ENCODE measurements around the gene UBASH3A.

Gene UBASH3A

DNA sequence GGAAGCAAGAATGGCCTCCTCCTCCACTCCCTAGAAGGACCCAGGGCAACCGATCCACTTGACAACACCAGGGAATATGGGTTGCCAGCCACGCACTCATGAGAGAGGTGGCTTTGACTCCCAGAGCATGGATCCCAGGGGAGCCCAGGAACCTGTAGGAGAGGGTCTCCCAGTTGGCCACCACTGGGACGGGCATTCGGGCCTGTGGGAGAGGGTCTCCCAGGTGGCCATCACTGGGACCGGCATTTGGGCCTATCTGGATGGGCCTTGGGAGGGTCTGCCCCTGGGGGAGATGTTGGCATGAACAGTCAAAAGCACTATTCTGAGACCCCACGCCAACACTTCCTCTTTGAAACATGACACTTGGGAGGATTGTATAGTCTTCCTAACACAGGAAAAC is 37.9 kb upstream of the UBASH3A start:
- no peaks in the 10 kb centered on the region for H3K36me3 ChIP-seq (ENCODE audit: insufficient read depth, low read length)
- H4K20me1 ChIP-seq (ENCODE audit: insufficient read depth, low read length): no peaks in the 10 kb centered on the region
- no peak overlapping the region for H2AFZ ChIP-seq (ENCODE audit: low read length)
- H3K4me1 ChIP-seq (ENCODE audit: insufficient read depth, low read length, severe bottlenecking): no peaks in the 10 kb centered on the region
- no peaks in the 10 kb centered on the region for H3K79me2 ChIP-seq (ENCODE audit: insufficient read depth, low read length)
- H3K9ac ChIP-seq (ENCODE audit: low read length): no peak overlapping the region
- H3K9me2 ChIP-seq (ENCODE audit: low read depth, low read length): no peaks in the 10 kb centered on the region
- no peak overlapping the region for H3K4me3 ChIP-seq (ENCODE audit: low read depth, low read length, poor library complexity, severe bottlenecking)
- no peak for TF ChIP-seq EZH2 (IDR thresholded peaks at IDR 0.05; ENCODE audit: borderline replicate concordance, low read length)
- no peak overlapping the region for H3K27ac ChIP-seq (ENCODE audit: low read depth, low read length, poor library complexity, severe bottlenecking)
- no peaks in the 10 kb centered on the region for H3F3A ChIP-seq (ENCODE audit: insufficient read depth, low read length)
- no peak overlapping the region for H3K4me2 ChIP-seq (ENCODE audit: low read length)
- no peaks in the 10 kb centered on the region for H3K9me3 ChIP-seq (ENCODE audit: low read length)
- peaks cover 11% of the 10 kb centered on the region; the same call in 1 of the 2 replicates for H3K27me3 ChIP-seq (ENCODE audit: insufficient read depth, low read length)

DNA sequence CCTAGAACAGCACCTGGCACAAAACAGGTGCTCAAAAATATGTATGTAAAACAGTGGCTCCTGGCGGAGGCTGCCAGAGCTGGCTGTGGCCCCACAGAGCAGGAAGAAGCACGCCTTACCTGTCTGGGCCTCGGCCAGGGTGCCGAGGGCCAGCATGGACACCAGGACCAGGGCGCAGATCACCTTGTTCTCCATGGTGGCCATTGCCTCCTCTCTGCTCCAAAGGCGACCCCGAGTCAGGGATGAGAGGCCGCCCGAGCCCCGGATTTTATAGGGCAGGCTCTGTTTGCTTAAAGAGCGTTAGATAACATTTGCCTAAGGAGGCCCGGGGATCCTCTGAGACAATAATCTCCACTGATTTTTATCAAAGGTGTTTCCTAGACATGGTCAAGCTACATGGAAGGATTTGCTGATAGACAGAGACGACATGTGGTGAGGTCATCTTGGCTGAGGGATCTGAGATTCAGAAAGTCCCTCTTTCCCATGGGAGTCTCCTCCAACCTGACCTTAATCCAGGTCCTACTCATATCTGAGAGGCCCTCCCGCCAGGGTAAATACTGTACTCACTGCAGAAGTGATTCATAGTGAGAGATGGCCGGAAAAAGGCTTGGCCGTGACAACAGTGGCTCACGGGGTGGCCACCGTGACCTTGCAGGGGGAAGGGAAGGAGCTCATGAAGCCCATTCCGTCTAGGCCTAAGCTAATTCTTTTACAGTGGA is 37.3 kb upstream of the UBASH3A start, which contains the start of gene TFF1:
Gene TFF1 (minus strand): TSS at position 244 of the 719 bp plus-strand sequence. CDS start 40 bp downstream, at position 204.
- H3K4me2 ChIP-seq (ENCODE audit: low read length): no peak within 1 kb of the TSS
- no peak within 1 kb of the TSS for H3K4me3 ChIP-seq (ENCODE audit: low read depth, low read length, poor library complexity, severe bottlenecking)
- H3K9me2 ChIP-seq (ENCODE audit: low read depth, low read length): no peaks in the 10 kb centered on the region
- no peaks in the 10 kb centered on the region for H3K4me1 ChIP-seq (ENCODE audit: insufficient read depth, low read length, severe bottlenecking)
- no peaks in the 10 kb centered on the region for H3F3A ChIP-seq (ENCODE audit: insufficient read depth, low read length)
- no peak within 1 kb of the TSS for H3K9ac ChIP-seq (ENCODE audit: low read length)
- no peaks in the 10 kb centered on the region for H3K9me3 ChIP-seq (ENCODE audit: low read length)
- H3K27me3 ChIP-seq (ENCODE audit: insufficient read depth, low read length): 0 out of 2 replicates have a peak, but pooled peaks cover 11% of the 10 kb centered on the region
- H3K36me3 ChIP-seq (ENCODE audit: insufficient read depth, low read length): no peaks in the 10 kb centered on the region
- H4K20me1 ChIP-seq (ENCODE audit: insufficient read depth, low read length): no peaks in the 10 kb centered on the region
- no peaks in the 10 kb centered on the region for H3K79me2 ChIP-seq (ENCODE audit: insufficient read depth, low read length)
- TF ChIP-seq EZH2 (IDR thresholded peaks at IDR 0.05; ENCODE audit: borderline replicate concordance, low read length): no peak
- TF ChIP-seq, protein P1, sequence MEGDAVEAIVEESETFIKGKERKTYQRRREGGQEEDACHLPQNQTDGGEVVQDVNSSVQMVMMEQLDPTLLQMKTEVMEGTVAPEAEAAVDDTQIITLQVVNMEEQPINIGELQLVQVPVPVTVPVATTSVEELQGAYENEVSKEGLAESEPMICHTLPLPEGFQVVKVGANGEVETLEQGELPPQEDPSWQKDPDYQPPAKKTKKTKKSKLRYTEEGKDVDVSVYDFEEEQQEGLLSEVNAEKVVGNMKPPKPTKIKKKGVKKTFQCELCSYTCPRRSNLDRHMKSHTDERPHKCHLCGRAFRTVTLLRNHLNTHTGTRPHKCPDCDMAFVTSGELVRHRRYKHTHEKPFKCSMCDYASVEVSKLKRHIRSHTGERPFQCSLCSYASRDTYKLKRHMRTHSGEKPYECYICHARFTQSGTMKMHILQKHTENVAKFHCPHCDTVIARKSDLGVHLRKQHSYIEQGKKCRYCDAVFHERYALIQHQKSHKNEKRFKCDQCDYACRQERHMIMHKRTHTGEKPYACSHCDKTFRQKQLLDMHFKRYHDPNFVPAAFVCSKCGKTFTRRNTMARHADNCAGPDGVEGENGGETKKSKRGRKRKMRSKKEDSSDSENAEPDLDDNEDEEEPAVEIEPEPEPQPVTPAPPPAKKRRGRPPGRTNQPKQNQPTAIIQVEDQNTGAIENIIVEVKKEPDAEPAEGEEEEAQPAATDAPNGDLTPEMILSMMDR (IDR thresholded peaks at IDR 0.05; ENCODE audit: low read length): no peak
- H2AFZ ChIP-seq (ENCODE audit: low read length): no peak within 1 kb of the TSS
- H3K27ac ChIP-seq (ENCODE audit: low read depth, low read length, poor library complexity, severe bottlenecking): no peak within 1 kb of the TSS

DNA sequence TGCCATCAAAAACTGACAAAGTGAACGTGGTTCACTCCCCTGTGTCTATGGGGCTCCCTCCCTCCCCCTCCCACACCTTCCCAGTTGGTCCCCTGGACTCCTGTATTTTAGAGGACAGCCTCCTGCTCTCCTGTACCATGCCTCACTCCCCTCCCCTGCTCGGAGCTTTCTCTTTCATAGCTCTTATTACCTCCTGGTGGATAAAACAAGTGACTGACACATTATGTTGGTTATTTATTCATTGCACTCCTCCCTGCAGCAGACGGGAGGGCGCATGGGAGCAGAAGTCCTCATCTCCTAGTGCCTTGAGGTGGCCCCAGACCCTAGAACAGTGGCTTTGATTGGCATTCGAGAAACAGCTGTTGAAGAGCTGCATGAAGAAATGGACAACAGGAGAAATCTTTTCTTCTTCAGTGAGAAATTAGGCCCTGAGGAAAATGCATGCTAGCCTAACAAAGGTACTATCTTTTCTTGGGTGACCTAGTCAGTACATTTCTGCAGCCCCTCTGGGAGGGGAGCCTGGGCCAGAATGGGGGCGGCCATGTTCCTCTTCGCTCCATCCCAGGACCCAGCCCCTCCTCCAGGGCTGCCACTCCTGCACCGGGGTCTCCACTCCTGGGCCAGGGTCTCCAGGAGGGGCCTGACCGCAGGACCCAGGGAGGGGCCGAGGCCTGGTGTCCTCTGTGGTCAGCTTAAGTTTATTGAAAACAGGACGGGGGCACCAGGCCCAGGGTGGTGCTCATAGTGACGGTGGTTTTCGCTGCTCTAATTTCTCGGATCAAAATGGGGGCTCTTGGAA is 36.1 kb upstream of the UBASH3A start:
- no peaks in the 10 kb centered on the region for H3K9me3 ChIP-seq (ENCODE audit: low read length)
- H3K4me3 ChIP-seq (ENCODE audit: low read depth, low read length, poor library complexity, severe bottlenecking): no peak overlapping the region
- no peaks in the 10 kb centered on the region for H4K20me1 ChIP-seq (ENCODE audit: insufficient read depth, low read length)
- no peak overlapping the region for H3K27ac ChIP-seq (ENCODE audit: low read depth, low read length, poor library complexity, severe bottlenecking)
- no peaks in the 10 kb centered on the region for H3K4me1 ChIP-seq (ENCODE audit: insufficient read depth, low read length, severe bottlenecking)
- no peak overlapping the region for H3K4me2 ChIP-seq (ENCODE audit: low read length)
- H3K9me2 ChIP-seq (ENCODE audit: low read depth, low read length): no peaks in the 10 kb centered on the region
- no peak overlapping the region for H3K9ac ChIP-seq (ENCODE audit: low read length)
- TF ChIP-seq EZH2 (IDR thresholded peaks at IDR 0.05; ENCODE audit: borderline replicate concordance, low read length): no peak
- TF ChIP-seq, protein P1 (IDR thresholded peaks at IDR 0.05; ENCODE audit: low read length): no peak
- no peaks in the 10 kb centered on the region for H3K36me3 ChIP-seq (ENCODE audit: insufficient read depth, low read length)
- H3F3A ChIP-seq (ENCODE audit: insufficient read depth, low read length): no peaks in the 10 kb centered on the region
- 0 out of 2 replicates have a peak, but pooled peaks cover 11% of the 10 kb centered on the region for H3K27me3 ChIP-seq (ENCODE audit: insufficient read depth, low read length)
- no peaks in the 10 kb centered on the region for H3K79me2 ChIP-seq (ENCODE audit: insufficient read depth, low read length)
- H2AFZ ChIP-seq (ENCODE audit: low read length): no peak overlapping the region
